OCI-LY1 (cell line): Measurements from ENCODE around the gene DACH1.
"Not testable (repeated sequence)": the region's sequence is repeated elsewhere in the genome, so short reads cannot be mapped to it uniquely, and the experiment has no call there.

Source experiments
- H2AFZ ChIP-seq: fragments of 200-600 bp; sonication (generic), shearing (Covaris generic); 2 replicates; pipeline ENCODE4 v1.6.0; 2014; ENCODE audit warnings: antibody characterized with exemption, mild to moderate bottlenecking, low read length
- H3F3A ChIP-seq: fragments of 200-600 bp; sonication (generic), shearing (Covaris generic); 2 replicates; pipeline ENCODE4 v1.6.0; 2014; ENCODE audit warnings: mild to moderate bottlenecking, antibody characterized with exemption, low read length, moderate library complexity; ENCODE audit not compliant: insufficient read depth
- H3K27ac ChIP-seq: fragments of 200-600 bp; sonication (generic); 2 replicates; pipeline ENCODE4 v1.5.1; 2014; ENCODE audit warnings: low read length, mixed run types, mild to moderate bottlenecking, low read depth; ENCODE audit not compliant: poor library complexity, severe bottlenecking
- H3K27me3 ChIP-seq: fragments of 200-600 bp; sonication (generic); 2 replicates; pipeline ENCODE4 v1.6.0; 2014; ENCODE audit warnings: antibody characterized with exemption, mild to moderate bottlenecking, low read length, moderate library complexity; ENCODE audit not compliant: insufficient read depth
- H3K36me3 ChIP-seq: fragments of 200-600 bp; sonication (generic); 2 replicates; pipeline ENCODE4 v1.6.1; 2014; ENCODE audit warnings: mild to moderate bottlenecking, antibody characterized with exemption, low read length, moderate library complexity, mixed read lengths; ENCODE audit not compliant: insufficient read depth
- H3K4me1 ChIP-seq: fragments of 200-600 bp; sonication (generic); 2 replicates; pipeline ENCODE4 v1.5.1; 2014; ENCODE audit warnings: mild to moderate bottlenecking, low read length, moderate library complexity; ENCODE audit not compliant: insufficient read depth, severe bottlenecking
- H3K4me2 ChIP-seq: fragments of 200-600 bp; sonication (generic), shearing (Covaris generic); 2 replicates; pipeline ENCODE4 v1.6.1; 2014; ENCODE audit warnings: low read length
- H3K4me3 ChIP-seq: fragments of 200-600 bp; sonication (generic); 2 replicates; pipeline ENCODE4 v1.5.1; 2014; ENCODE audit warnings: low read length, low read depth, mild to moderate bottlenecking, mixed read lengths; ENCODE audit not compliant: poor library complexity, severe bottlenecking
- H3K79me2 ChIP-seq: fragments of 200-600 bp; shearing (Covaris generic); 2 replicates; pipeline ENCODE4 v1.6.1; 2016; ENCODE audit warnings: mixed run types, low read length, mixed read lengths; ENCODE audit not compliant: insufficient read depth
- H3K9ac ChIP-seq: fragments of 200-600 bp; sonication (generic), shearing (Covaris generic); 2 replicates; pipeline ENCODE4 v1.6.1; 2014; ENCODE audit warnings: mild to moderate bottlenecking, low read length, mixed read lengths
- H3K9me2 ChIP-seq: fragments of 200-600 bp; sonication (generic), shearing (Covaris generic); 2 replicates; pipeline ENCODE4 v1.6.1; 2014; ENCODE audit warnings: low read depth, mild to moderate bottlenecking, low read length, mixed read lengths
- H3K9me3 ChIP-seq: fragments of 200-600 bp; shearing (Covaris generic); 2 replicates; pipeline ENCODE4 v1.6.1; 2014; ENCODE audit warnings: low read length, mixed read lengths
- H4K20me1 ChIP-seq: fragments of 200-600 bp; sonication (generic), shearing (Covaris generic); 2 replicates; pipeline ENCODE4 v1.6.0; 2016; ENCODE audit warnings: mild to moderate bottlenecking, low read length; ENCODE audit not compliant: insufficient read depth
- CTCF ChIP-seq: fragments of 200-600 bp; sonication (generic), shearing (Covaris generic); IDR thresholded peaks from 2 replicates; pipeline ENCODE4 v1.5.1; 2017; ENCODE audit warnings: mild to moderate bottlenecking, antibody characterized with exemption, low read length, moderate library complexity, mixed read lengths
- EZH2 ChIP-seq: fragments of 200-600 bp; sonication (generic), shearing (Covaris generic); IDR thresholded peaks from 2 replicates; pipeline ENCODE4 v1.8.0; 2017; ENCODE audit warnings: borderline replicate concordance, mixed run types, mild to moderate bottlenecking, antibody characterized with exemption, low read length, moderate library complexity, mixed read lengths

Gene DACH1

GRCh38 chr13:71780546-71780945 is 86.5 kb downstream of the DACH1 start:
- Histone ChIP-seq H3K27me3 (no peaks in the 10 kb centered on the region), H3K27ac (no peak overlapping the region), H3K4me2 (no peak overlapping the region), H2AFZ (no peak overlapping the region), H3K9me3 (no peaks in the 10 kb centered on the region), H3K9me2 (no peaks in the 10 kb centered on the region), H4K20me1 (no peaks in the 10 kb centered on the region), H3K4me3 (no peak overlapping the region), H3K36me3 (no peaks in the 10 kb centered on the region), H3K79me2 (no peaks in the 10 kb centered on the region), H3K9ac (no peak overlapping the region), H3K4me1 (no peaks in the 10 kb centered on the region), H3F3A (no peaks in the 10 kb centered on the region)
- TF ChIP-seq CTCF (no peak), EZH2 (no peak)

GRCh38 chr13:71778998-71779397 is 88.0 kb downstream of the DACH1 start:
- H3K4me3 ChIP-seq, H3K27me3 ChIP-seq, H3K79me2 ChIP-seq, H2AFZ ChIP-seq, H3K36me3 ChIP-seq, H3K4me2 ChIP-seq, H3K4me1 ChIP-seq, H3F3A ChIP-seq, H3K9me3 ChIP-seq, H3K9ac ChIP-seq, H3K9me2 ChIP-seq, H3K27ac ChIP-seq, H4K20me1 ChIP-seq: not testable (repeated sequence)

- Histone ChIP-seq H3K36me3 (no peaks in the 10 kb centered on the region), H3K4me2 (no peak overlapping the region), H3K27ac (no peak overlapping the region), H3K79me2 (no peaks in the 10 kb centered on the region), H3F3A (no peaks in the 10 kb centered on the region), H3K9me3 (no peaks in the 10 kb centered on the region), H3K9ac (no peak overlapping the region), H4K20me1 (no peaks in the 10 kb centered on the region), H2AFZ (no peak overlapping the region), H3K9me2 (no peaks in the 10 kb centered on the region), H3K4me1 (no peaks in the 10 kb centered on the region), H3K4me3 (no peak overlapping the region), H3K27me3 (no peaks in the 10 kb centered on the region)
- TF ChIP-seq EZH2 = no peak
- TF ChIP-seq CTCF = no peak
Observed at GRCh38 chr13:71775966-71776365, 91.0 kb downstream of the DACH1 start.

- TF ChIP-seq EZH2 (no peak), CTCF (no peak)
- H3K9me2 ChIP-seq = no peaks in the 10 kb centered on the region
- H3F3A ChIP-seq = no peaks in the 10 kb centered on the region
- H3K9ac ChIP-seq = no peak overlapping the region
- H2AFZ ChIP-seq = no peak overlapping the region
- no peak overlapping the region for H3K27ac ChIP-seq
- H3K9me3 ChIP-seq = no peaks in the 10 kb centered on the region
- H3K27me3 ChIP-seq = no peaks in the 10 kb centered on the region
- H3K36me3 ChIP-seq = no peaks in the 10 kb centered on the region
- no peaks in the 10 kb centered on the region for H3K4me1 ChIP-seq
- H4K20me1 ChIP-seq = no peaks in the 10 kb centered on the region
- H3K79me2 ChIP-seq = no peaks in the 10 kb centered on the region
- H3K4me3 ChIP-seq = no peak overlapping the region
- no peak overlapping the region for H3K4me2 ChIP-seq
Observed at GRCh38 chr13:71774863-71775262, 92.1 kb downstream of the DACH1 start.
